ENCODE measurements around the gene RNF169.

The RNF169 gene

GRCh38 chr11:74791333-74792100 is 42.9 kb downstream of the RNF169 start:
- no peak overlapping the region for H3K4me3 ChIP-seq (ENCODE audit: low read depth, low read length)
- TF ChIP-seq, protein P1, sequence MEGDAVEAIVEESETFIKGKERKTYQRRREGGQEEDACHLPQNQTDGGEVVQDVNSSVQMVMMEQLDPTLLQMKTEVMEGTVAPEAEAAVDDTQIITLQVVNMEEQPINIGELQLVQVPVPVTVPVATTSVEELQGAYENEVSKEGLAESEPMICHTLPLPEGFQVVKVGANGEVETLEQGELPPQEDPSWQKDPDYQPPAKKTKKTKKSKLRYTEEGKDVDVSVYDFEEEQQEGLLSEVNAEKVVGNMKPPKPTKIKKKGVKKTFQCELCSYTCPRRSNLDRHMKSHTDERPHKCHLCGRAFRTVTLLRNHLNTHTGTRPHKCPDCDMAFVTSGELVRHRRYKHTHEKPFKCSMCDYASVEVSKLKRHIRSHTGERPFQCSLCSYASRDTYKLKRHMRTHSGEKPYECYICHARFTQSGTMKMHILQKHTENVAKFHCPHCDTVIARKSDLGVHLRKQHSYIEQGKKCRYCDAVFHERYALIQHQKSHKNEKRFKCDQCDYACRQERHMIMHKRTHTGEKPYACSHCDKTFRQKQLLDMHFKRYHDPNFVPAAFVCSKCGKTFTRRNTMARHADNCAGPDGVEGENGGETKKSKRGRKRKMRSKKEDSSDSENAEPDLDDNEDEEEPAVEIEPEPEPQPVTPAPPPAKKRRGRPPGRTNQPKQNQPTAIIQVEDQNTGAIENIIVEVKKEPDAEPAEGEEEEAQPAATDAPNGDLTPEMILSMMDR (IDR thresholded peaks at IDR 0.05; ENCODE audit: low read depth, low read length, missing control alignments): no peak
- no peak for DNase-seq (ENCODE audit: low read depth)

GRCh38 chr11:74806267-74806666 is 57.6 kb downstream of the RNF169 start:
- DNase-seq (ENCODE audit: low read depth): no peak
- no peak overlapping the region for H3K4me3 ChIP-seq (ENCODE audit: low read depth, low read length)

DNA sequence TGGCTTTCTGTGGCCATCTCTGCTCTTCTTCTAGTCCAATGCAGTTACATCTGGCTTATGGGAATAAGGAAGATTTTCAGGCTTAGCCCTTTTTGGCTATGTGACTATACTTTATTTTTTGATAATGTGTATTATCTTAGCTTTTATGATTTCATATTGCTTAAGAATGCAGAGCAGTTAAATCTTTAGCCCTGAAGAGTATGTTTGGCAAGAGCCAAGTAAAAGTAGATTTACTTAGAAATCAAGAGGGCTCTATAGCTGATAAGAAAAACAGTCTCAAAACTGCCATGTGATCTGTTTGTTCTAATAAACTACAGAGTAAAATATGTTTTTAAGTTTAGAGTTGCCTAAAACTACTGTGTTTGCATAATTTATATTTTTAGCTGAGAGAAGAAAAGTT is 61.2 kb downstream of the RNF169 start:
- H3K4me3 ChIP-seq (ENCODE audit: low read depth, low read length): no peak overlapping the region
- no peak for DNase-seq (ENCODE audit: low read depth)
- TF ChIP-seq, protein P1 (IDR thresholded peaks at IDR 0.05; ENCODE audit: low read depth, low read length, missing control alignments): no peak

More at GRCh38 chr11:74806267-74806666, 57.6 kb downstream of the RNF169 start:
- TF ChIP-seq, protein P1 (IDR thresholded peaks at IDR 0.05; ENCODE audit: low read depth, low read length, missing control alignments): no peak

- no peak overlapping the region for H3K4me3 ChIP-seq (ENCODE audit: low read depth, low read length)
- no peak for DNase-seq (ENCODE audit: low read depth)
- TF ChIP-seq, protein P1 (IDR thresholded peaks at IDR 0.05; ENCODE audit: low read depth, low read length, missing control alignments): no peak
These were observed 67.3 kb downstream of the RNF169 start for GRCh38 chr11:74815966-74816365.

- H3K4me3 ChIP-seq (ENCODE audit: low read depth, low read length): no peak overlapping the region
- TF ChIP-seq, protein P1 (IDR thresholded peaks at IDR 0.05; ENCODE audit: low read depth, low read length, missing control alignments): no peak
- DNase-seq (ENCODE audit: low read depth): no peak
These were observed 68.0 kb downstream of the RNF169 start for GRCh38 chr11:74816664-74817063.

GRCh38 chr11:74818283-74818946 is 69.8 kb downstream of the RNF169 start:
- H3K4me3 ChIP-seq (ENCODE audit: low read depth, low read length): no peak overlapping the region
- TF ChIP-seq, protein P1 (IDR thresholded peaks at IDR 0.05; ENCODE audit: low read depth, low read length, missing control alignments): no peak
- DNase-seq (ENCODE audit: low read depth): no peak
